Keratinocyte (primary cell): Measurements from ENCODE around the gene DYNLRB1.

Source experiments
- EZH2 ChIP-seq: IDR thresholded peaks from one replicate; pipeline ENCODE4 v1.6.1; 2012; ENCODE audit warnings: inconsistent platforms, mild to moderate bottlenecking, low read length, moderate library complexity
- TF ChIP-seq, protein P1 (sequence below), 3 experiments: IDR thresholded peaks in 1 of 3; conservative IDR thresholded peaks in 1 of 3; optimal IDR thresholded peaks in 1 of 3; 2 replicates in 2 of 3; 3 replicates in 1 of 3; pipeline versions ENCODE3 to v1.5.1; 2011; ENCODE audit warnings: low read length in 3 of 3, mild to moderate bottlenecking in 3 of 3, moderate library complexity in 2 of 3, control low read depth in 1 of 3, inconsistent platforms in 1 of 3; ENCODE audit not compliant: insufficient read depth in 2 of 3; ENCODE audit errors: extremely low read depth in 1 of 3

GRCh38 chr20:34535857-34536256 lies 19.6 kb downstream of the DYNLRB1 start:
- TF ChIP-seq, protein P1, sequence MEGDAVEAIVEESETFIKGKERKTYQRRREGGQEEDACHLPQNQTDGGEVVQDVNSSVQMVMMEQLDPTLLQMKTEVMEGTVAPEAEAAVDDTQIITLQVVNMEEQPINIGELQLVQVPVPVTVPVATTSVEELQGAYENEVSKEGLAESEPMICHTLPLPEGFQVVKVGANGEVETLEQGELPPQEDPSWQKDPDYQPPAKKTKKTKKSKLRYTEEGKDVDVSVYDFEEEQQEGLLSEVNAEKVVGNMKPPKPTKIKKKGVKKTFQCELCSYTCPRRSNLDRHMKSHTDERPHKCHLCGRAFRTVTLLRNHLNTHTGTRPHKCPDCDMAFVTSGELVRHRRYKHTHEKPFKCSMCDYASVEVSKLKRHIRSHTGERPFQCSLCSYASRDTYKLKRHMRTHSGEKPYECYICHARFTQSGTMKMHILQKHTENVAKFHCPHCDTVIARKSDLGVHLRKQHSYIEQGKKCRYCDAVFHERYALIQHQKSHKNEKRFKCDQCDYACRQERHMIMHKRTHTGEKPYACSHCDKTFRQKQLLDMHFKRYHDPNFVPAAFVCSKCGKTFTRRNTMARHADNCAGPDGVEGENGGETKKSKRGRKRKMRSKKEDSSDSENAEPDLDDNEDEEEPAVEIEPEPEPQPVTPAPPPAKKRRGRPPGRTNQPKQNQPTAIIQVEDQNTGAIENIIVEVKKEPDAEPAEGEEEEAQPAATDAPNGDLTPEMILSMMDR (optimal IDR thresholded peaks at IDR 0.05 in 1 of 3, IDR thresholded peaks at IDR 0.05 in 1 of 3, conservative IDR thresholded peaks at IDR 0.05 in 1 of 3; ENCODE audit: extremely low read depth in 1 of 3, insufficient read depth in 2 of 3, low read length in 3 of 3) = no peak
- no peak for TF ChIP-seq EZH2
